ENCODE data around the gene PTPRM. TPM values are rescaled to one million over a fixed set of nuclear protein-coding genes. Genes with fewer than 3 reads are reported as not detected.

PTPRM gene
- total RNA-seq, 1 experiment from 2014 or later: 100.0 TPM

DNA sequence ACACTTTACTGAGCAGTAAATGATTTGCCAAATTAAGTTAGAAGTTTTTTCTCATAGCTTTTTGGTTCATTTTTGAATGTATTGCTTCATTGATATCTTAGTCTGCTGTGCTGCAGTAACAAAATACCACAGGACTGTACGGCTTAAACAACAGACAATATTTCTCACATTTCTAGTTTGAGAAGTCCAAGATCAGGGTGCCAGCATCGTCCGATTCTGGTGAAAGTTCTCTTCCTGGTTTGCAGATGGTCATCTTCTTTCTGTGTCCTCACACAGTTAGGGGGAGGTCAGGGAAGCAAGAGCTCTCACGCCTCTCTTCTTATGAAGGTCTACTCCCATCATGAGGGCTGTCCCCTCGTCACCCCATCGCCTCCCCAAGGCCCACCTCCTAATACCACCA is 325.4 kb downstream of the PTPRM start:
- CTCF ChIA-PET: no interaction called here
- TF ChIP-seq, protein P1, sequence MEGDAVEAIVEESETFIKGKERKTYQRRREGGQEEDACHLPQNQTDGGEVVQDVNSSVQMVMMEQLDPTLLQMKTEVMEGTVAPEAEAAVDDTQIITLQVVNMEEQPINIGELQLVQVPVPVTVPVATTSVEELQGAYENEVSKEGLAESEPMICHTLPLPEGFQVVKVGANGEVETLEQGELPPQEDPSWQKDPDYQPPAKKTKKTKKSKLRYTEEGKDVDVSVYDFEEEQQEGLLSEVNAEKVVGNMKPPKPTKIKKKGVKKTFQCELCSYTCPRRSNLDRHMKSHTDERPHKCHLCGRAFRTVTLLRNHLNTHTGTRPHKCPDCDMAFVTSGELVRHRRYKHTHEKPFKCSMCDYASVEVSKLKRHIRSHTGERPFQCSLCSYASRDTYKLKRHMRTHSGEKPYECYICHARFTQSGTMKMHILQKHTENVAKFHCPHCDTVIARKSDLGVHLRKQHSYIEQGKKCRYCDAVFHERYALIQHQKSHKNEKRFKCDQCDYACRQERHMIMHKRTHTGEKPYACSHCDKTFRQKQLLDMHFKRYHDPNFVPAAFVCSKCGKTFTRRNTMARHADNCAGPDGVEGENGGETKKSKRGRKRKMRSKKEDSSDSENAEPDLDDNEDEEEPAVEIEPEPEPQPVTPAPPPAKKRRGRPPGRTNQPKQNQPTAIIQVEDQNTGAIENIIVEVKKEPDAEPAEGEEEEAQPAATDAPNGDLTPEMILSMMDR (IDR thresholded peaks at IDR 0.05; ENCODE audit: insufficient read depth in 1 of 2, low read depth in 1 of 2, low read length in 1 of 2, severe bottlenecking in 1 of 2, unreplicated experiment in 1 of 2): no peak
- BruUV-seq (replicated peaks): no TSS peak

DNA sequence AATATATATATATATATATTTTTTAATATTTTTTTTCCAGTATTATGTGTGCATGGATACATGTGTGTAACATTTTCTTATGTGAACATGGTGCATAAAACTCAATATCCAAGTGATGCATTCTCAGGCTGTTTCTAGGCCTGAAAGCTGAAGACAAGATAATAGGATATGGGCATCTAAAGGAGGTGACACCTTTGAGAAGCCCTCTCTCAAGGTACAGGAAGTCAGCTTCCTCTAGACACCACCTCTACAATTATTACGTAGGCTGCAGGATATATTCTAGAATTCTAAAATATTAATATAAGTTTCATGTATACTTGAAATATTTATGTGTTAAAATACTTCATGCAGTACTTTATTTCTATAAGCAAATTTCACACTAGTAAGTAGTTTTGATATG is 327.5 kb downstream of the PTPRM start:
- intact Hi-C loops (cut with micrococcal nuclease; ENCODE audit: unreplicated experiment): no loop called here
- no TSS peak for BruUV-seq (replicated peaks)
- ChIA-PET CTCF (no interaction called here), POLR2A (no interaction called here)
- Mint-ChIP-seq H3K36me3 (ENCODE audit: insufficient read depth, unreplicated experiment) (peaks cover 39% of the 10 kb centered on the region), H3K27me3 (ENCODE audit: insufficient read depth, unreplicated experiment) (no peaks in the 10 kb centered on the region), H3K9me3 (ENCODE audit: unreplicated experiment) (no peaks in the 10 kb centered on the region), H3K27ac (ENCODE audit: unreplicated experiment) (no peak overlapping the region), H3K4me3 (ENCODE audit: unreplicated experiment) (no peak overlapping the region), H3K4me1 (ENCODE audit: low read depth, unreplicated experiment) (no peaks in the 10 kb centered on the region)
- no peak for DNase-seq
- Histone ChIP-seq H3K4me1 (no peaks in the 10 kb centered on the region), H3K36me3 (ENCODE audit: control insufficient read depth, insufficient read depth, low read length) (no peaks in the 10 kb centered on the region), H3K4me3 (ENCODE audit: low read depth, low read length) (no peak overlapping the region), H3K27me3 (replicated peaks; ENCODE audit: control insufficient read depth, insufficient read depth, low read length) (no peaks in the 10 kb centered on the region), H3K9me3 (no peaks in the 10 kb centered on the region)
- TF ChIP-seq, protein P1 (IDR thresholded peaks at IDR 0.05; ENCODE audit: insufficient read depth in 1 of 2, low read depth in 1 of 2, low read length in 1 of 2, severe bottlenecking in 1 of 2, unreplicated experiment in 1 of 2): no peak

More for the DNA sequence above, 325.4 kb downstream of the PTPRM start:
- Mint-ChIP-seq H3K4me1 (ENCODE audit: low read depth, unreplicated experiment) (no peaks in the 10 kb centered on the region), H3K27me3 (ENCODE audit: insufficient read depth, unreplicated experiment) (no peaks in the 10 kb centered on the region), H3K36me3 (ENCODE audit: insufficient read depth, unreplicated experiment) (peaks cover 42% of the 10 kb centered on the region), H3K27ac (ENCODE audit: unreplicated experiment) (no peak overlapping the region), H3K9me3 (ENCODE audit: unreplicated experiment) (no peaks in the 10 kb centered on the region), H3K4me3 (ENCODE audit: unreplicated experiment) (no peak overlapping the region)
- Histone ChIP-seq H3K9me3 (no peaks in the 10 kb centered on the region), H3K27me3 (replicated peaks; ENCODE audit: control insufficient read depth, insufficient read depth, low read length) (no peaks in the 10 kb centered on the region), H3K36me3 (ENCODE audit: control insufficient read depth, insufficient read depth, low read length) (no peaks in the 10 kb centered on the region), H3K4me1 (no peaks in the 10 kb centered on the region), H3K4me3 (ENCODE audit: low read depth, low read length) (no peak overlapping the region)
- DNase-seq: no peak
- intact Hi-C loops (cut with micrococcal nuclease; ENCODE audit: unreplicated experiment): no loop called here
- POLR2A ChIA-PET: no interaction called here

DNA sequence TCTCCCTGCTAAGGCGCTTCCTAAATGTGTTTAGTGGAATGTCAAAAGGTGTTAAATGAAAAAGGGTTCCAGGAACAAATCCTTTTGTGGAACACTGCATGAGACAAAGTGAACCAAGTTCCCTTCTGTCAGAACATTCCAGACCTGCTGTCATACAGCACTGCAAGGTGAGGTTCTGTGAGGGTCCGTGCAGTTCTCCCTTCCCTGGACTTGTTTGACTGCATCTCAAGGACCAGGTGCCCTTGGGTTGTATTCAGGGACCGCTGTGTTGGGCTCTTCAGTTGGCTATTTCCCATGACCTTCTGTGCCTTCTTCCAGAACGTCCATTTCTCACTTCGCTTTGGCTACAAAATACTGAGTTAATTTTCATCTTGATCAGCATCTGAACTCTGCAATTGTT is 328.2 kb downstream of the PTPRM start:
- Mint-ChIP-seq H3K36me3 (ENCODE audit: insufficient read depth, unreplicated experiment) (peaks cover 32% of the 10 kb centered on the region), H3K27ac (ENCODE audit: unreplicated experiment) (no peak overlapping the region), H3K9me3 (ENCODE audit: unreplicated experiment) (no peaks in the 10 kb centered on the region), H3K27me3 (ENCODE audit: insufficient read depth, unreplicated experiment) (no peaks in the 10 kb centered on the region), H3K4me3 (ENCODE audit: unreplicated experiment) (no peak overlapping the region), H3K4me1 (ENCODE audit: low read depth, unreplicated experiment) (no peaks in the 10 kb centered on the region)
- no peak for DNase-seq
- H3K4me3 ChIP-seq (ENCODE audit: low read depth, low read length): no peak overlapping the region
- H3K4me1 ChIP-seq: no peaks in the 10 kb centered on the region
- H3K36me3 ChIP-seq (ENCODE audit: control insufficient read depth, insufficient read depth, low read length): no peaks in the 10 kb centered on the region
- TF ChIP-seq, protein P1 (IDR thresholded peaks at IDR 0.05; ENCODE audit: insufficient read depth in 1 of 2, low read depth in 1 of 2, low read length in 1 of 2, severe bottlenecking in 1 of 2, unreplicated experiment in 1 of 2): no peak
- H3K9me3 ChIP-seq: no peaks in the 10 kb centered on the region
- POLR2A ChIA-PET: no interaction called here
- CTCF ChIA-PET: no interaction called here
- intact Hi-C loops (cut with micrococcal nuclease; ENCODE audit: unreplicated experiment): no loop called here
- H3K27me3 ChIP-seq (replicated peaks; ENCODE audit: control insufficient read depth, insufficient read depth, low read length): no peaks in the 10 kb centered on the region
- BruUV-seq (replicated peaks): no TSS peak

All from Caco-2 (cell line).